ENCODE data around the gene SIAH1.

GRCh38 chr16:48329138-48329537 is 56.1 kb downstream of the SIAH1 start:
- TF ChIP-seq REST (IDR thresholded peaks at IDR 0.05; ENCODE audit: low read depth, low read length) = no peak
- TF ChIP-seq PAX8 (IDR thresholded peaks at IDR 0.05) = no peak
- TF ChIP-seq SP1 (IDR thresholded peaks at IDR 0.05; ENCODE audit: low read depth, low read length) = no peak

Data from GM12878 (cell line).